Sigmoid colon (tissue), 7 donors: ENCODE results near the gene GLIPR1L2. TPM values are rescaled to one million over a fixed set of nuclear protein-coding genes. Genes with fewer than 3 reads are reported as not detected.
"Not testable (repeated sequence)": the region's sequence is repeated elsewhere in the genome, so short reads cannot be mapped to it uniquely, and the experiment has no call there.

Source experiments
- DNase-seq: peaks from one replicate; pipeline ENCODE4 v3.0.0-alpha.2; 2019
- H3K27ac ChIP-seq, 4 donors: fragments of 200-600 bp; sonication (generic); one replicate each; pipeline ENCODE4 v1.5.1; 2016 to 2019; ENCODE audit warnings: mild to moderate bottlenecking in 1 of 4
- H3K27me3 ChIP-seq, 3 donors: fragments of 200-600 bp; sonication (generic); one replicate each; pipeline ENCODE4 v1.5.1; 2019; ENCODE audit warnings: mild to moderate bottlenecking in 1 of 3
- H3K36me3 ChIP-seq, 4 donors: fragments of 200-600 bp; sonication (generic); one replicate each; pipeline ENCODE4 v1.5.1; 2016 to 2019
- H3K4me1 ChIP-seq, 4 donors: fragments of 200-600 bp; sonication (generic); one replicate each; pipeline ENCODE4 v1.5.1; 2017 to 2019
- H3K4me3 ChIP-seq, 4 donors: fragments of 200-600 bp; sonication (generic); one replicate each; pipeline ENCODE4 v1.5.1; 2017 to 2019; ENCODE audit warnings: mild to moderate bottlenecking in 2 of 4, moderate library complexity in 1 of 4
- H3K9me3 ChIP-seq, 4 donors: fragments of 200-600 bp in 3 of 4; sonication (generic) in 3 of 4; one replicate each; pipeline versions ENCODE4 v1.5.1 to v1.6.1; 2013 to 2019
- CTCF ChIP-seq, 4 experiments: fragments of 450-650 bp in 3 of 4; fragments of 200-600 bp in 1 of 4; IDR thresholded peaks; one replicate each; pipeline ENCODE4 v1.5.1; 2016 to 2019; ENCODE audit warnings: antibody characterized with exemption in 4 of 4, mild to moderate bottlenecking in 3 of 4, moderate library complexity in 2 of 4
- EP300 ChIP-seq, 4 donors: sonication (generic); formaldehyde crosslinking; IDR thresholded peaks; one replicate each; pipeline ENCODE4 v1.6.1; 2017; ENCODE audit warnings: antibody characterized with exemption in 4 of 4
- POLR2A ChIP-seq, 2 donors: fragments of 450-650 bp; IDR thresholded peaks; one replicate each; pipeline ENCODE4 v1.6.1; 2016; ENCODE audit warnings: antibody characterized with exemption in 2 of 2, mild to moderate bottlenecking in 2 of 2, moderate library complexity in 2 of 2
- POLR2AphosphoS5 ChIP-seq, 4 donors: sonication (generic); formaldehyde crosslinking; IDR thresholded peaks; one replicate each; pipeline ENCODE4 v1.6.1; 2017; ENCODE audit warnings: antibody characterized with exemption in 4 of 4
- WGBS, 2 donors: extraction: QIAGEN DNeasy Blood & Tissue Kit; methylation state at CpG; one replicate each; pipeline ENCODE4 v1.1.7; 2013; 5-methylcytosine and 5-hydroxymethylcytosine counted together
- intact Hi-C: fragments of 100-400 bp; cut with DNase I; formaldehyde crosslinking; loops from one replicate; pipeline ENCODE4 v1.15.1; 2023
- polyA plus RNA-seq, 3 donors: library from polyadenylated mRNA; stranded (reverse); fragments of 200-250 nt; gene quantifications; one replicate each; pipeline ENCODE4 v1.2.3, GENCODE V29; 2013
- total RNA-seq, 4 donors: library from RNA; depleted of rRNA; stranded (reverse); fragments of >200 nt; gene quantifications; one replicate each; pipeline ENCODE4 v1.1.0, GENCODE V29; 2016
- donor health status: healthy with polysubstance abuse.
- donor health status: Bipolar disorder and iron deficiency.
- donor health status: healthy.

GLIPR1L2 gene
- total and polyA plus RNA-seq, 7 donors: 0.47 to 3.0 (median 1.1) TPM; not detected in 3

- DNase-seq: no peak
- Histone ChIP-seq H3K27ac (no peak overlapping the region), H3K27me3 (no peaks in the 10 kb centered on the region), H3K4me1 (no peaks in the 10 kb centered on the region), H3K36me3 (no peaks in the 10 kb centered on the region), H3K9me3 (peaks cover 0 to under 1% (median 0%) of the 10 kb centered on the region in 4 donors), H3K4me3 (no peak overlapping the region)
- WGBS, 2 donors: 88 to 90% methylated on average over 3 of the region's 3 CpGs
- intact Hi-C loops: no loop called here
- TF ChIP-seq EP300 (IDR thresholded peaks at IDR 0.05) (no peak), POLR2AphosphoS5 (IDR thresholded peaks at IDR 0.05) (no peak), POLR2A (IDR thresholded peaks at IDR 0.05) (no peak), CTCF (IDR thresholded peaks at IDR 0.05) (no peak)
Observed at GRCh38 chr12:75452675-75453330, 61.9 kb downstream of the GLIPR1L2 start.

GRCh38 chr12:75455839-75456238 lies 65.0 kb downstream of the GLIPR1L2 start:
- no peak for DNase-seq
- Histone ChIP-seq H3K4me1 (no peaks in the 10 kb centered on the region), H3K36me3 (no peaks in the 10 kb centered on the region), H3K27ac (no peak overlapping the region), H3K27me3 (no peaks in the 10 kb centered on the region), H3K9me3 (peaks cover 0 to 2% (median 0%) of the 10 kb centered on the region in 4 donors), H3K4me3 (no peak overlapping the region)
- 86 to 88% methylated on average over 5 of the region's 5 CpGs for WGBS, 2 donors
- intact Hi-C loops: no loop called here
- TF ChIP-seq EP300 (IDR thresholded peaks at IDR 0.05): no peak
- TF ChIP-seq POLR2AphosphoS5 (IDR thresholded peaks at IDR 0.05): no peak
- TF ChIP-seq CTCF (IDR thresholded peaks at IDR 0.05): no peak
- TF ChIP-seq POLR2A (IDR thresholded peaks at IDR 0.05): no peak

GRCh38 chr12:75457191-75457590 lies 66.3 kb downstream of the GLIPR1L2 start:
- no peaks in the 10 kb centered on the region for H3K36me3 ChIP-seq
- no peaks in the 10 kb centered on the region for H3K4me1 ChIP-seq
- H3K27ac ChIP-seq: no peak overlapping the region
- intact Hi-C loops: no loop called here
- H3K9me3 ChIP-seq: peaks cover 0 to 2% (median 0%) of the 10 kb centered on the region in 4 donors
- no peak for TF ChIP-seq POLR2AphosphoS5 (IDR thresholded peaks at IDR 0.05)
- no peak for TF ChIP-seq CTCF (IDR thresholded peaks at IDR 0.05)
- no peak for TF ChIP-seq EP300 (IDR thresholded peaks at IDR 0.05)
- TF ChIP-seq POLR2A (IDR thresholded peaks at IDR 0.05): no peak
- DNase-seq: no peak
- H3K4me3 ChIP-seq: no peak overlapping the region
- no peaks in the 10 kb centered on the region for H3K27me3 ChIP-seq
- WGBS, 2 donors: 39 to 68% methylated on average over 1 of the region's 1 CpG

GRCh38 chr12:75457866-75458265 lies 67.0 kb downstream of the GLIPR1L2 start:
- DNase-seq, H3K4me1 ChIP-seq, H3K4me3 ChIP-seq, H3K27me3 ChIP-seq, H3K9me3 ChIP-seq, intact Hi-C loops, H3K36me3 ChIP-seq, H3K27ac ChIP-seq: not testable (repeated sequence)
- 72 to 79% methylated on average over 9 of the region's 9 CpGs for WGBS, 2 donors

GRCh38 chr12:75459755-75460154 lies 68.9 kb downstream of the GLIPR1L2 start:
- TF ChIP-seq CTCF (IDR thresholded peaks at IDR 0.05) (no peak), POLR2AphosphoS5 (IDR thresholded peaks at IDR 0.05) (no peak), POLR2A (IDR thresholded peaks at IDR 0.05) (no peak), EP300 (IDR thresholded peaks at IDR 0.05) (no peak)
- 86 to 92% methylated on average over 3 of the region's 3 CpGs for WGBS, 2 donors
- intact Hi-C loops: no loop called here
- Histone ChIP-seq H3K4me1 (no peaks in the 10 kb centered on the region), H3K36me3 (no peaks in the 10 kb centered on the region), H3K27me3 (no peaks in the 10 kb centered on the region), H3K4me3 (no peak overlapping the region), H3K9me3 (peaks cover 0 to 2% (median 0%) of the 10 kb centered on the region in 4 donors), H3K27ac (no peak overlapping the region)
- no peak for DNase-seq
